SU-DHL-6 (cell line): ENCODE data around the gene GMFB.
A peak's percentile ranks its signal among the peaks of the same experiment; 100 is the strongest.

Experiments used
- H2AFZ ChIP-seq: fragments of 200-600 bp; sonication (generic); 2 replicates; pipeline ENCODE4 v1.6.1; 2014; ENCODE audit warnings: low read depth, mild to moderate bottlenecking, moderate library complexity, mixed read lengths, antibody characterized with exemption, low read length; ENCODE audit not compliant: severe bottlenecking
- H3F3A ChIP-seq: fragments of 200-600 bp; shearing (Covaris generic); 2 replicates; pipeline ENCODE4 v1.6.0; 2016; ENCODE audit warnings: antibody characterized with exemption, mild to moderate bottlenecking; ENCODE audit not compliant: insufficient read depth
- H3K27ac ChIP-seq: fragments of 200-600 bp; sonication (generic); 2 replicates; pipeline ENCODE4 v1.5.1; 2016; ENCODE audit warnings: low read depth, mild to moderate bottlenecking, low read length, moderate library complexity, mixed read lengths
- H3K27me3 ChIP-seq: fragments of 200-600 bp; sonication (generic), shearing (Covaris generic); 2 replicates; pipeline ENCODE4 v1.6.0; 2014; ENCODE audit warnings: mild to moderate bottlenecking, low read length
- H3K36me3 ChIP-seq: fragments of 200-600 bp; sonication (generic); 2 replicates; pipeline ENCODE4 v1.6.1; 2014; ENCODE audit warnings: mild to moderate bottlenecking, low read length, mixed read lengths
- H3K4me2 ChIP-seq: fragments of 300-600, 200-600 bp; shearing (Covaris generic), sonication (generic); 2 replicates; pipeline ENCODE4 v1.6.0; 2014; ENCODE audit warnings: low read length, low read depth, mild to moderate bottlenecking; ENCODE audit not compliant: poor library complexity, severe bottlenecking
- H3K4me3 ChIP-seq: fragments of 200-600 bp; sonication (generic); 2 replicates; pipeline ENCODE4 v1.5.1; 2014; ENCODE audit warnings: antibody characterized with exemption, low read length, mild to moderate bottlenecking, mixed read lengths; ENCODE audit not compliant: insufficient read depth, poor library complexity, severe bottlenecking
- H3K79me2 ChIP-seq: fragments of 200-600 bp; sonication (generic); 2 replicates; pipeline ENCODE4 v1.6.1; 2014; ENCODE audit warnings: mild to moderate bottlenecking, low read length, moderate library complexity; ENCODE audit not compliant: insufficient read depth
- H3K9ac ChIP-seq: fragments of 200-600 bp; sonication (generic); 2 replicates; pipeline ENCODE4 v1.7.0; 2014; ENCODE audit warnings: mild to moderate bottlenecking, low read length
- H3K9me2 ChIP-seq: fragments of 200-600 bp; sonication (generic); replicated peaks from 2 replicates; pipeline ENCODE4 v1.6.1; 2014; ENCODE audit warnings: low read length; ENCODE audit not compliant: insufficient read depth
- H3K9me3 ChIP-seq: fragments of 200-600 bp; sonication (generic); 2 replicates; pipeline ENCODE4 v1.6.1; 2014; ENCODE audit warnings: low read length, mixed read lengths; ENCODE audit not compliant: insufficient read depth
- H4K20me1 ChIP-seq: fragments of 200-600 bp; sonication (generic); 2 replicates; pipeline ENCODE4 v1.6.1; 2014; ENCODE audit warnings: low read depth, mild to moderate bottlenecking, antibody characterized with exemption, low read length, moderate library complexity, mixed read lengths
- CTCF ChIP-seq: fragments of 200-600 bp; sonication (generic); IDR thresholded peaks from one replicate; pipeline ENCODE4 v1.5.1; 2017; ENCODE audit warnings: antibody characterized with exemption, mild to moderate bottlenecking, low read length, moderate library complexity; ENCODE audit not compliant: insufficient read depth, poor library complexity, severe bottlenecking
- EZH2phosphoT487 ChIP-seq: fragments of 200-600 bp; sonication (generic), shearing (Covaris generic); conservative IDR thresholded peaks from 2 replicates; pipeline ENCODE4 v1.6.1; 2018; ENCODE audit warnings: mild to moderate bottlenecking, antibody characterized with exemption, low read length, moderate library complexity, mixed read lengths

Gene GMFB

GRCh38 chr14:54483073-54483745 lies 5.6 kb downstream of the GMFB start:
- Histone ChIP-seq H4K20me1 (no peaks in the 10 kb centered on the region), H3K9ac (peak overlapping the region; percentile 19), H3K9me3 (no peaks in the 10 kb centered on the region), H3K79me2 (peaks cover 63% of the 10 kb centered on the region), H3K9me2 (no peaks in the 10 kb centered on the region), H3K36me3 (peaks cover 34% of the 10 kb centered on the region; the same call in 1 of the 2 replicates), H3K27me3 (no peaks in the 10 kb centered on the region), H3F3A (peaks cover 23% of the 10 kb centered on the region), H2AFZ (no peak overlapping the region), H3K4me3 (peak overlapping the region; percentile 16), H3K4me2 (peak overlapping the region; percentile 49), H3K27ac (peak overlapping the region; percentile 57)
- no peak for TF ChIP-seq CTCF
- TF ChIP-seq EZH2phosphoT487 = no peak

- Histone ChIP-seq H3K4me3 (no peak overlapping the region), H3K9ac (no peak overlapping the region), H3K79me2 (peaks cover 49% of the 10 kb centered on the region), H3F3A (peaks cover 23% of the 10 kb centered on the region), H3K9me2 (no peaks in the 10 kb centered on the region), H3K9me3 (no peaks in the 10 kb centered on the region), H3K36me3 (peaks cover 45% of the 10 kb centered on the region), H3K27ac (no peak overlapping the region), H3K27me3 (no peaks in the 10 kb centered on the region), H2AFZ (no peak overlapping the region), H4K20me1 (no peaks in the 10 kb centered on the region), H3K4me2 (no peak overlapping the region)
- no peak for TF ChIP-seq EZH2phosphoT487
- TF ChIP-seq CTCF = no peak
Measured at GRCh38 chr14:54481695-54482094, 7.1 kb downstream of the GMFB start.

- no peaks in the 10 kb centered on the region for H3K9me3 ChIP-seq
- TF ChIP-seq EZH2phosphoT487 (no peak), CTCF (no peak)
- H3K9me2 ChIP-seq = no peaks in the 10 kb centered on the region
- no peaks in the 10 kb centered on the region for H4K20me1 ChIP-seq
- H3K27me3 ChIP-seq = no peaks in the 10 kb centered on the region
- H3F3A ChIP-seq = peaks cover 19% of the 10 kb centered on the region
- no peak overlapping the region for H3K4me3 ChIP-seq
- H3K4me2 ChIP-seq = no peak overlapping the region
- no peak overlapping the region for H2AFZ ChIP-seq
- H3K36me3 ChIP-seq = peaks cover 52% of the 10 kb centered on the region
- H3K79me2 ChIP-seq = peaks cover 42% of the 10 kb centered on the region
- no peak overlapping the region for H3K27ac ChIP-seq
- H3K9ac ChIP-seq = no peak overlapping the region
Measured at GRCh38 chr14:54480830-54481562, 7.8 kb downstream of the GMFB start.
